Mesendoderm (in vitro differentiated cells): ENCODE measurements around the gene SUCO.

Experiments
- DNase-seq: peaks from one replicate; pipeline ENCODE4 v3.0.0; 2013
- H2AK5ac ChIP-seq: 2 replicates; pipeline ENCODE4 v1.6.1; 2013; ENCODE audit warnings: low read length, inconsistent platforms
- H2BK120ac ChIP-seq: 2 replicates; pipeline ENCODE4 v1.6.1; 2013; ENCODE audit warnings: low read depth, mild to moderate bottlenecking, low read length, moderate library complexity, mixed read lengths
- H2BK15ac ChIP-seq: replicated peaks from 2 replicates; pipeline ENCODE4 v1.6.1; 2013; ENCODE audit warnings: low read depth, mild to moderate bottlenecking, moderate library complexity
- H2BK5ac ChIP-seq: 2 replicates; pipeline ENCODE4 v1.6.1; 2013; ENCODE audit warnings: low read length, inconsistent platforms
- H3K18ac ChIP-seq: 2 replicates; pipeline ENCODE4 v1.6.1; 2013; ENCODE audit warnings: mild to moderate bottlenecking, low read length, mixed read lengths
- H3K23ac ChIP-seq: one replicate; pipeline ENCODE4 v1.6.1; 2013; ENCODE audit warnings: low read length
- H3K27ac ChIP-seq: 2 replicates; pipeline ENCODE4 v1.5.1; 2013; ENCODE audit warnings: low read depth, mild to moderate bottlenecking, inconsistent platforms, low read length, moderate library complexity
- H3K27me3 ChIP-seq: 2 replicates; pipeline ENCODE4 v1.6.1; 2013; ENCODE audit warnings: low read length, control low read depth, mild to moderate bottlenecking, inconsistent platforms; ENCODE audit not compliant: insufficient read depth, poor library complexity
- H3K36me3 ChIP-seq: 2 replicates; pipeline ENCODE4 v1.6.1; 2013; ENCODE audit warnings: low read length, inconsistent platforms; ENCODE audit not compliant: control insufficient read depth, insufficient read depth
- H3K4ac ChIP-seq: one replicate; pipeline ENCODE4 v1.6.1; 2013; ENCODE audit warnings: low read depth, mild to moderate bottlenecking, low read length, moderate library complexity
- H3K4me1 ChIP-seq: 2 replicates; pipeline ENCODE4 v1.6.1; 2013; ENCODE audit warnings: low read depth, low read length, inconsistent platforms; ENCODE audit not compliant: control insufficient read depth
- H3K4me2 ChIP-seq: 2 replicates; pipeline ENCODE4 v1.6.1; 2013; ENCODE audit warnings: low read length
- H3K4me3 ChIP-seq: 2 replicates; pipeline ENCODE4 v1.5.1; 2013; ENCODE audit warnings: mild to moderate bottlenecking, low read length
- H3K56ac ChIP-seq: one replicate; pipeline ENCODE4 v1.6.1; 2013; ENCODE audit warnings: low read length
- H3K79me1 ChIP-seq: 2 replicates; pipeline ENCODE4 v1.6.1; 2013; ENCODE audit warnings: low read length, inconsistent platforms
- H3K79me2 ChIP-seq: 2 replicates; pipeline ENCODE4 v1.6.1; 2013; ENCODE audit warnings: mild to moderate bottlenecking, low read length; ENCODE audit not compliant: control insufficient read depth, insufficient read depth
- H3K9ac ChIP-seq: 2 replicates; pipeline ENCODE4 v1.6.1; 2013; ENCODE audit warnings: low read length, inconsistent platforms
- H4K5ac ChIP-seq: one replicate; pipeline ENCODE4 v1.6.1; 2013; ENCODE audit warnings: low read length
- H4K8ac ChIP-seq: one replicate; pipeline ENCODE4 v1.6.1; 2013; ENCODE audit warnings: low read depth, mild to moderate bottlenecking, control low read depth, low read length, moderate library complexity
- WGBS: extraction: QIAGEN DNeasy Blood & Tissue Kit; methylation state at CpG from one replicate; pipeline ENCODE4 v1.1.7; 2013; ENCODE audit warnings: low lambda C conversion rate, missing lambda C conversion rate; ENCODE audit not compliant: insufficient coverage; ENCODE audit errors: extremely low coverage; 5-methylcytosine and 5-hydroxymethylcytosine counted together

The SUCO gene

GRCh38 chr1:172653015-172653709, 120.2 kb downstream of the SUCO start:
- Histone ChIP-seq H3K4me1 (no peaks in the 10 kb centered on the region), H3K27me3 (no peaks in the 10 kb centered on the region), H3K4me2 (no peak overlapping the region), H4K8ac (no peak overlapping the region), H3K4me3 (no peak overlapping the region), H3K79me2 (no peaks in the 10 kb centered on the region), H4K5ac (no peak overlapping the region), H3K18ac (no peak overlapping the region), H3K36me3 (no peaks in the 10 kb centered on the region), H3K79me1 (no peaks in the 10 kb centered on the region), H2BK15ac (no peak overlapping the region), H2BK120ac (no peak overlapping the region), H2BK5ac (no peak overlapping the region), H2AK5ac (no peak overlapping the region), H3K9ac (no peak overlapping the region), H3K23ac (no peak overlapping the region), H3K56ac (no peak overlapping the region), H3K4ac (no peak overlapping the region), H3K27ac (no peak overlapping the region)
- no CpG with 5 or more reads among the region's 5 CpGs for WGBS
- no peak for DNase-seq

DNA sequence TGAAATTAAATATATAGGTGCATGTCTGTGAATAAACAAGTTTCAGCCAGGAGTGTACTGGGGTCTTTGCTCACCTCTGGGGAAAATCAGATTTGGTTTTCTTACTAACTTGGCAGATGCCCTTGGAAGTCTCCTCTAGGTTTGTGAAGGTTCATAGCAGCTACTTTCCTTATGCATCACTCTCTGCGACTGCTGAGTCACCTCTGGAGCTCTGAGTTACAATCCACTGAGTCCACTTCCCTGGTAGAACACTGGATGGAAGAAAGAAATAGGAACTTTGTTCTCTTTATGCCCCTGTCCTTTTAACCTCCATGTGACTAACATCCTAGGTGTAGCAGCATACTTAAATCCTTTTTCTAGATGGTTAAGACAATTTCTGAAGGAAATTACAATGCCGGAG, 121.6 kb downstream of the SUCO start:
- Histone ChIP-seq H3K36me3 (no peaks in the 10 kb centered on the region), H3K79me2 (no peaks in the 10 kb centered on the region), H3K79me1 (no peaks in the 10 kb centered on the region), H3K4me2 (no peak overlapping the region), H3K23ac (no peak overlapping the region), H3K18ac (no peak overlapping the region), H4K5ac (no peak overlapping the region), H3K56ac (no peak overlapping the region), H3K4ac (no peak overlapping the region), H3K9ac (no peak overlapping the region), H3K27me3 (no peaks in the 10 kb centered on the region), H2BK5ac (no peak overlapping the region), H3K4me1 (no peaks in the 10 kb centered on the region), H4K8ac (no peak overlapping the region), H3K27ac (no peak overlapping the region), H3K4me3 (no peak overlapping the region), H2BK15ac (no peak overlapping the region), H2AK5ac (no peak overlapping the region), H2BK120ac (no peak overlapping the region)
- no peak for DNase-seq
- no CpG with 5 or more reads among the region's 2 CpGs for WGBS

DNA sequence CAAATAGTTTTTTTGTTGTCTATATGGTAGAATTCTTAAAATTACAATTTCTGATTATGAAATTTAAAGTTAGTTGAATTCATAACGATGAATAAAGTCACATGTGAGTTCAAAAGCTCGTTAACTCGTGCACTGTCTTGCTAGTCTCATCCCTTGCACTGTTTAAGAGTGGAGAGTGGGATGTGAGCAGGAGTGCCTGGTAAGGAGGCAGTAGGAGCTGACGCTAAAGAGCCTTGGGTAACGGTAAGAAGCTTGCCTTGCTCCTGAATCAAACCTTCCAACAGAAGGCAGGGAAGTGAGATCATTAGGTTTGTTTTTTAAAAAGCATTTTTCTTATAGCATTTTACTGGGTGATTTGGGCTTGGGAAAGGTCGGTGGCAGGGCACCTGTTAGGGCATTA, 123.6 kb downstream of the SUCO start:
- DNase-seq = no peak
- H3K4me1 ChIP-seq = no peaks in the 10 kb centered on the region

GRCh38 chr1:172657586-172657985, 124.6 kb downstream of the SUCO start:
- Histone ChIP-seq H3K79me1 (no peaks in the 10 kb centered on the region), H3K36me3 (no peaks in the 10 kb centered on the region), H3K79me2 (no peaks in the 10 kb centered on the region), H3K4me3 (no peak overlapping the region), H3K4me1 (no peaks in the 10 kb centered on the region), H4K8ac (no peak overlapping the region), H2BK120ac (no peak overlapping the region), H3K4me2 (no peak overlapping the region), H2BK15ac (no peak overlapping the region), H2AK5ac (no peak overlapping the region), H3K56ac (no peak overlapping the region), H3K9ac (no peak overlapping the region), H3K4ac (no peak overlapping the region), H3K18ac (no peak overlapping the region), H4K5ac (no peak overlapping the region), H3K27ac (no peak overlapping the region), H3K27me3 (no peaks in the 10 kb centered on the region), H3K23ac (no peak overlapping the region), H2BK5ac (no peak overlapping the region)
- DNase-seq = no peak
- WGBS = no CpG with 5 or more reads among the region's 1 CpG

More for the DNA sequence above, 123.6 kb downstream of the SUCO start:
- no peak overlapping the region for H3K18ac ChIP-seq
- H3K79me1 ChIP-seq = no peaks in the 10 kb centered on the region
- no peak overlapping the region for H2AK5ac ChIP-seq
- no peak overlapping the region for H3K4me3 ChIP-seq
- no peak overlapping the region for H3K9ac ChIP-seq
- no peak overlapping the region for H4K8ac ChIP-seq
- H2BK15ac ChIP-seq = no peak overlapping the region
- no CpG with 5 or more reads among the region's 6 CpGs for WGBS
- no peak overlapping the region for H2BK5ac ChIP-seq
- no peak overlapping the region for H3K4me2 ChIP-seq
- H3K27me3 ChIP-seq = no peaks in the 10 kb centered on the region
- no peaks in the 10 kb centered on the region for H3K36me3 ChIP-seq
- H4K5ac ChIP-seq = no peak overlapping the region
- no peak overlapping the region for H3K27ac ChIP-seq
- H3K79me2 ChIP-seq = no peaks in the 10 kb centered on the region
- H2BK120ac ChIP-seq = no peak overlapping the region
- no peak overlapping the region for H3K23ac ChIP-seq
- no peak overlapping the region for H3K4ac ChIP-seq
- H3K56ac ChIP-seq = no peak overlapping the region

DNA sequence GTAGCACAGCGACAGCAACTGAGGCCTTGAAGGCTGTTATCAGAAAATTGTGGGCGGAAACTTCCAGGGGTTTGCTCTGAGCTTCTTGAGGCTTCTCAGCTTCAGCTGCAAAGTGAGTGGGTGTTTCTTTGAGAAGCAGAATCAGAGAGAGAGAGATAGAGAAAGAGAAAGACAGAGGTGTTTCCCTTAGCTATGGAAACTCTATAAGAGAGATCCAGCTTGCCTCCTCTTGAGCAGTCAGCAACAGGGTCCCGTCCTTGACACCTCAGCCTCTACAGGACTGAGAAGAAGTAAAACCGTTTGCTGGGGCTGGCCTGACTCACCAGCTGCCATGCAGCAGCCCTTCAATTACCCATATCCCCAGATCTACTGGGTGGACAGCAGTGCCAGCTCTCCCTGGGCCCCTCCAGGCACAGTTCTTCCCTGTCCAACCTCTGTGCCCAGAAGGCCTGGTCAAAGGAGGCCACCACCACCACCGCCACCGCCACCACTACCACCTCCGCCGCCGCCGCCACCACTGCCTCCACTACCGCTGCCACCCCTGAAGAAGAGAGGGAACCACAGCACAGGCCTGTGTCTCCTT, 126.0 kb downstream of the SUCO start, which contains the start of gene FASLG:
Gene FASLG, plus strand, starts transcription at position 233 of the 583 bp plus-strand sequence. Its CDS starts 99 bp downstream, at position 332.
- H3K27ac ChIP-seq = no peak within 1 kb of the TSS
- DNase-seq = no peak
- H3K79me1 ChIP-seq = no peaks in the 10 kb centered on the region
- H4K5ac ChIP-seq = no peak within 1 kb of the TSS
- no peak within 1 kb of the TSS for H3K56ac ChIP-seq
- no peaks in the 10 kb centered on the region for H3K36me3 ChIP-seq
- no peaks in the 10 kb centered on the region for H3K79me2 ChIP-seq
- H3K4me3 ChIP-seq = no peak within 1 kb of the TSS
- H2BK5ac ChIP-seq = no peak within 1 kb of the TSS
- no peak within 1 kb of the TSS for H3K23ac ChIP-seq
- no peak within 1 kb of the TSS for H3K4ac ChIP-seq
- H2BK120ac ChIP-seq = no peak within 1 kb of the TSS
- H2AK5ac ChIP-seq = no peak within 1 kb of the TSS
- no CpG with 5 or more reads among the region's 11 CpGs for WGBS
- no peaks in the 10 kb centered on the region for H3K4me1 ChIP-seq
- no peak within 1 kb of the TSS for H2BK15ac ChIP-seq
- no peaks in the 10 kb centered on the region for H3K27me3 ChIP-seq
- no peak within 1 kb of the TSS for H3K18ac ChIP-seq
- no peak within 1 kb of the TSS for H4K8ac ChIP-seq
- H3K4me2 ChIP-seq = no peak within 1 kb of the TSS
- no peak within 1 kb of the TSS for H3K9ac ChIP-seq
